Neural crest cell (in vitro differentiated cells): Measurements from ENCODE around the gene MRRF. TPM values are rescaled to one million over a fixed set of nuclear protein-coding genes. Genes with fewer than 3 reads are reported as not detected.

Source experiments
- DNase-seq: peaks from one replicate; pipeline ENCODE4 v3.0.0; 2021; ENCODE audit warnings: low read depth, mixed read lengths, low spot score
- H3K27ac Mint-ChIP-seq: one replicate; pipeline ENCODE4 v1.8.0; 2021; ENCODE audit warnings: mild to moderate bottlenecking, mixed read lengths; ENCODE audit not compliant: unreplicated experiment
- H3K27me3 Mint-ChIP-seq: 2 replicates; pipeline ENCODE4 v1.8.0; 2021; ENCODE audit warnings: low read depth, mild to moderate bottlenecking, mixed read lengths
- H3K36me3 Mint-ChIP-seq: 2 replicates; pipeline ENCODE4 v1.8.0; 2021; ENCODE audit warnings: low read depth, mild to moderate bottlenecking, mixed read lengths
- H3K4me1 Mint-ChIP-seq: 2 replicates; pipeline ENCODE4 v1.8.0; 2021; ENCODE audit warnings: mixed read lengths
- H3K4me3 Mint-ChIP-seq: one replicate; pipeline ENCODE4 v1.8.0; 2021; ENCODE audit warnings: mild to moderate bottlenecking, mixed read lengths
- H3K9me3 Mint-ChIP-seq: 2 replicates; pipeline ENCODE4 v1.8.0; 2021; ENCODE audit warnings: mixed read lengths
- total RNA-seq: library from RNA; stranded (reverse); gene quantifications from 2 replicates; pipeline ENCODE4 v1.2.1, GENCODE V29; 2021
- TF ChIP-seq, protein P1 (sequence below): fragments of 200-600 bp; sonication (generic); conservative IDR thresholded peaks from 2 replicates; pipeline ENCODE4 v1.5.0; 2021; ENCODE audit warnings: antibody characterized with exemption, mild to moderate bottlenecking

The MRRF gene
- total RNA-seq, 1 donor from 2014 or later = 40.1 TPM

- no peak for DNase-seq
- H3K27ac Mint-ChIP-seq = no peak overlapping the region
- peaks cover 21% of the 10 kb centered on the region for H3K4me1 Mint-ChIP-seq
- no peaks in the 10 kb centered on the region for H3K9me3 Mint-ChIP-seq
- H3K36me3 Mint-ChIP-seq = peaks cover 6% of the 10 kb centered on the region
- no peak overlapping the region for H3K4me3 Mint-ChIP-seq
- H3K27me3 Mint-ChIP-seq = peaks cover 99% of the 10 kb centered on the region
- TF ChIP-seq, protein P1, sequence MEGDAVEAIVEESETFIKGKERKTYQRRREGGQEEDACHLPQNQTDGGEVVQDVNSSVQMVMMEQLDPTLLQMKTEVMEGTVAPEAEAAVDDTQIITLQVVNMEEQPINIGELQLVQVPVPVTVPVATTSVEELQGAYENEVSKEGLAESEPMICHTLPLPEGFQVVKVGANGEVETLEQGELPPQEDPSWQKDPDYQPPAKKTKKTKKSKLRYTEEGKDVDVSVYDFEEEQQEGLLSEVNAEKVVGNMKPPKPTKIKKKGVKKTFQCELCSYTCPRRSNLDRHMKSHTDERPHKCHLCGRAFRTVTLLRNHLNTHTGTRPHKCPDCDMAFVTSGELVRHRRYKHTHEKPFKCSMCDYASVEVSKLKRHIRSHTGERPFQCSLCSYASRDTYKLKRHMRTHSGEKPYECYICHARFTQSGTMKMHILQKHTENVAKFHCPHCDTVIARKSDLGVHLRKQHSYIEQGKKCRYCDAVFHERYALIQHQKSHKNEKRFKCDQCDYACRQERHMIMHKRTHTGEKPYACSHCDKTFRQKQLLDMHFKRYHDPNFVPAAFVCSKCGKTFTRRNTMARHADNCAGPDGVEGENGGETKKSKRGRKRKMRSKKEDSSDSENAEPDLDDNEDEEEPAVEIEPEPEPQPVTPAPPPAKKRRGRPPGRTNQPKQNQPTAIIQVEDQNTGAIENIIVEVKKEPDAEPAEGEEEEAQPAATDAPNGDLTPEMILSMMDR = no peak
These were observed 46.4 kb upstream of the MRRF start for GRCh38 chr9:122218071-122218934.

DNA sequence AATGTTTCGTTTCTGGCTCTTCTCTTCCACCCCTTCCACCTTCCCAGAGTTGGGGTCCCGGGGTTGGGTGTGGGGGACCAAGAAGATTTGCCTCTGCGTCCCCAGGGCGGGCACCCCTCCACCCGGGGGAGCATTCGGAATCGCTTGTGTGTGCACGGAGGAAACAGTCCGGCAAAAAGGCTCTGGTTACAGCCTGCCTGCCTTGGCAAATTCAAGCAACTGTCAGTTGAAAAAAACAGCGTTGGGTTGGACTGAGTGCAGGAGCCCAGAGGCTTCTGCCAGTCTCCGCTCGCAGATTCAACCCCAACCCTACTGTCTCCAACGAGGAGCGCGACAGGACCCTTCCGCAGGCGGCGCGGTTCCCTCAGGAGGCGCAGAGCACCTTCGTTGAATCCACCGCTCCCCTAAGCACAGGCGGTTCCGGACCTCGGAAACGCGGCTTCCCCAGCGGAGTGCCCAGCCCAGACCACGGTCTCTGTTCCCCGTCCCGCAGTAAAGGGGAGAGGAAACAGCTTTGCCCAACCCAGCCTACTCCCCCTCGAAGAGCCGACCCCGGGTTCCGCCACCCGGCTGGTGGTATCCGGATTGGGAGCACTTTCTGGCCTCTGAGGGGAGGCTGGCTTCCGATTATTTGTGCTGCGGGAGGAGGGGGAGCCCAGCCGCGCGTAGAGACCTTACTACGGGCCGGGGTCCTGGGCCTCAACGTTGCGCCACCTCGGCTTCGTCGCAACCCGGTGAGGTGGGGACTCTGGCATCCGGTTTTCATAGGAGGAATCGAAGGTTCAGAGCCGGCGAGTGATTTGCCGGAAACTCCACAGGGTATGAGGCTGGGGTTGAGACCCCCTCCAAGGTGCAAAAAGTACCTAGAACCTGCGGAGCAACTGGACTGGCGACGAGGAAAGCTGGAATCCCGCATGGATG, 45.5 kb upstream of the MRRF start:
- Mint-ChIP-seq H3K27ac (no peak overlapping the region), H3K36me3 (peaks cover 6% of the 10 kb centered on the region), H3K4me3 (no peak overlapping the region), H3K27me3 (peaks cover 100% of the 10 kb centered on the region), H3K4me1 (peaks cover 21% of the 10 kb centered on the region), H3K9me3 (no peaks in the 10 kb centered on the region)
- TF ChIP-seq, protein P1 = no peak
- no peak for DNase-seq

DNA sequence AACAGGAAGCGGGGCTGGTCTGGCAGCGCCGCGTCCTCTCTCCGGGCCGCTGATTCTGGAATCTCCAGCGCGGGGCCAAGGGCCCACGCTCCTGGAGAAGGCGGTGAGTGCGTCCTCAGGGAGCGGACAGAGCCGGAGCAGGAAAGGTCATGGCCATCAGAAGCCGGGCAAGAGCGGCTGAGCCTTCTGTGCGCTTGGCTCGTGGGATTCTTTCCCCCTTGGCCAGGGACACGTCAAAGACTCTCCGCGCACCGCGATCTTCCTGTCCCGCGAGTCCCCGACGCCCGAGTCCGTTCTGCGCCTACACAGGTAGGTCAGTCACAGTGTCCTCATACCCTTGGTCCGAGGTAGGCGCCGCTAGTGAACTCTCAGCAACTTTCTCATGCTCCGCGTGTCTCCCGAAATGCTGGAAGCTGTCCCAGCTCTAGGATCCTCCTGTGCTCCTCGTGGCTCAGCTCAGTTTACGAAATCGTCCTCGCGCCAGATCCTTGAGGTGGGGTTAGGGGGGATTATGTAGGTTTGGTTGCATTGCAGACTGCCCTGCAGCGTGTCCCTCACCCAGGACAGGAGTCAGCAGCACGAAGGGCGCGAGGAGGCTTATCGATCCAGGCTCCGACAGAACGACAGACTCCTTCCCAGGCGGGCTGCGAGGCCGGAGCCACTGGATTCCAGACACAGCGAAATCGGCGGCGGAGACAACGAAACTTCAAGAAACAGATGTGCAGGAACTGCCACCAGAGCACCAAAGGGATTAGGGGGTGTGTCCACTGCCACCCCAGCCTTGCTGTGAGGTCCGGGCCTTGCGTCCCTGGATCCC, 44.6 kb upstream of the MRRF start:
- peaks cover 6% of the 10 kb centered on the region for H3K36me3 Mint-ChIP-seq
- no peaks in the 10 kb centered on the region for H3K9me3 Mint-ChIP-seq
- TF ChIP-seq, protein P1 = no peak
- peaks cover 21% of the 10 kb centered on the region for H3K4me1 Mint-ChIP-seq
- H3K27ac Mint-ChIP-seq = no peak overlapping the region
- DNase-seq = no peak
- H3K4me3 Mint-ChIP-seq = no peak overlapping the region
- peaks cover 100% of the 10 kb centered on the region for H3K27me3 Mint-ChIP-seq

- Mint-ChIP-seq H3K27ac (no peak overlapping the region), H3K9me3 (no peaks in the 10 kb centered on the region), H3K4me1 (peaks cover 21% of the 10 kb centered on the region), H3K36me3 (peaks cover 8% of the 10 kb centered on the region), H3K27me3 (peaks cover 100% of the 10 kb centered on the region), H3K4me3 (no peak overlapping the region)
- TF ChIP-seq, protein P1 = no peak
- no peak for DNase-seq
These were observed 44.0 kb upstream of the MRRF start for GRCh38 chr9:122220673-122221182.
